ENCODE measurements around the gene OTUD6A.

- TF ChIP-seq CTCF (IDR thresholded peaks at IDR 0.05): no peak
- TF ChIP-seq POLR2AphosphoS5 (IDR thresholded peaks at IDR 0.05): no peak
Measured at GRCh38 chrX:70013466-70014381, 48.5 kb upstream of the OTUD6A start.

All from breast epithelium (tissue), 3 donors.